GM20000 (cell line): Measurements from ENCODE around the gene C1QTNF8.

Experiments used
- DNase-seq: peaks from one replicate; pipeline ENCODE4 v3.0.0; 2012; ENCODE audit warnings: low spot score
- CTCF ChIP-seq: IDR thresholded peaks from 2 replicates; pipeline ENCODE4 v1.5.1; 2012; ENCODE audit warnings: mild to moderate bottlenecking, control low read depth; ENCODE audit errors: extremely low read depth, missing control alignments

Gene C1QTNF8

GRCh38 chr16:1049113-1049975, 46.7 kb downstream of the C1QTNF8 start:
- no peak for TF ChIP-seq CTCF
- no peak for DNase-seq

GRCh38 chr16:1048442-1049112, 47.5 kb downstream of the C1QTNF8 start:
- TF ChIP-seq CTCF, result no peak

GRCh38 chr16:1047801-1048200, 48.2 kb downstream of the C1QTNF8 start:
- DNase-seq, result no peak
- TF ChIP-seq CTCF, result no peak

More at GRCh38 chr16:1048442-1049112, 47.5 kb downstream of the C1QTNF8 start:
- DNase-seq, result no peak

- DNase-seq, result no peak
- TF ChIP-seq CTCF, result no peak
Observed at GRCh38 chr16:1047123-1047522, 48.9 kb downstream of the C1QTNF8 start.

GRCh38 chr16:1045993-1046911, 49.8 kb downstream of the C1QTNF8 start:
- DNase-seq, result no peak
- TF ChIP-seq CTCF, result no peak

- no peak for TF ChIP-seq CTCF
- no peak for DNase-seq
Observed at GRCh38 chr16:1045310-1045992, 50.6 kb downstream of the C1QTNF8 start.
